Heart left ventricle (tissue), 13 donors: ENCODE measurements around the gene TMPRSS4.

Experiments
- POLR2A ChIP-seq, 2 donors: fragments of 450-650 bp; IDR thresholded peaks; one replicate each; pipeline ENCODE4 v1.6.1; 2017; ENCODE audit warnings: antibody characterized with exemption in 2 of 2, mild to moderate bottlenecking in 2 of 2, moderate library complexity in 2 of 2
- TF ChIP-seq, protein P1 (sequence below), 12 donors: fragments of 200-600 bp; sonication (generic) in 4 of 12; IDR thresholded peaks; one replicate each; pipeline versions ENCODE4 v1.5.0 to v1.8.0; 2018 to 2022; ENCODE audit warnings: antibody characterized with exemption in 12 of 12, mild to moderate bottlenecking in 5 of 12
- donor health status: ischemic (EF 13 %, LVEDD 7.1; RV severe dilation, severe dysfunction).
- donor health status: DM: no; HTN: yes; CAD: no.
- donor health status: DM: no; HTN: no; CAD: no.
- donor health status: ischemic (EF 25% LVEDD 6.9; RV normal size, moderate dysfunction).
- donor health status: ischemic (EF 25% LVEDD 5.7; RV mildly dilated, moderate dysfunction).
- donor health status: ischemic (EF 35%, LVEDD 5.7; RV mildly dilated, moderate dysfunction).
- donor health status: nonischemic (EF 11% LVEDD 7.7; RV severe dilation, severe dysfunction).
- donor health status: DM: yes; HTN: yes; CAD: no.
- donor health status: PGD.
- donor health status: ischemic (EF 29% LVEDD 5.4; RV normal size, mild dysfunction).
- donor health status: nonischemic (EF 23%, LVEDD 6.1; RV moderate dilation, normal function).

DNA sequence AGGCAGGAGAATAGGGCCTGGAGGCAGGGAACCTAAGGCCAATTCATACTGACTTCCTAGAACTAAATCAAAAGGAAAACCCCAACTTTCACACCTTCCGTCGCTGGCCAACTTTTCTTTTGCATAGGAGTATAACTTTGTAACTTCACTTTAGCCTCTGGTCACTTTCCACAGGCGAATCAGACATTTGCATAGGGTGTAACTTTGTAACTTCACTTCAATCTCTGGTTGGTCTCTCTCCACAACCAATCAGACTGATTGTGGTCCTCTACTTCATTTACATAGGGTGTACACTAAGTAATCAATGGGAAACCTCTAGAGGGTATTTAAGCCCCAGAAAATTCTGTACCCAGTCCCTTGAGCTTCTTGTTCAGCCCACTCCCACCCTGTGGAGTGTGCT lies 11.5 kb upstream of the TMPRSS4 start:
- TF ChIP-seq, protein P1, sequence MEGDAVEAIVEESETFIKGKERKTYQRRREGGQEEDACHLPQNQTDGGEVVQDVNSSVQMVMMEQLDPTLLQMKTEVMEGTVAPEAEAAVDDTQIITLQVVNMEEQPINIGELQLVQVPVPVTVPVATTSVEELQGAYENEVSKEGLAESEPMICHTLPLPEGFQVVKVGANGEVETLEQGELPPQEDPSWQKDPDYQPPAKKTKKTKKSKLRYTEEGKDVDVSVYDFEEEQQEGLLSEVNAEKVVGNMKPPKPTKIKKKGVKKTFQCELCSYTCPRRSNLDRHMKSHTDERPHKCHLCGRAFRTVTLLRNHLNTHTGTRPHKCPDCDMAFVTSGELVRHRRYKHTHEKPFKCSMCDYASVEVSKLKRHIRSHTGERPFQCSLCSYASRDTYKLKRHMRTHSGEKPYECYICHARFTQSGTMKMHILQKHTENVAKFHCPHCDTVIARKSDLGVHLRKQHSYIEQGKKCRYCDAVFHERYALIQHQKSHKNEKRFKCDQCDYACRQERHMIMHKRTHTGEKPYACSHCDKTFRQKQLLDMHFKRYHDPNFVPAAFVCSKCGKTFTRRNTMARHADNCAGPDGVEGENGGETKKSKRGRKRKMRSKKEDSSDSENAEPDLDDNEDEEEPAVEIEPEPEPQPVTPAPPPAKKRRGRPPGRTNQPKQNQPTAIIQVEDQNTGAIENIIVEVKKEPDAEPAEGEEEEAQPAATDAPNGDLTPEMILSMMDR (IDR thresholded peaks at IDR 0.05), result no peak
- TF ChIP-seq POLR2A (IDR thresholded peaks at IDR 0.05), result no peak
